ENCODE measurements around the gene CDKN1A.

GRCh38 chr6:36727505-36728021, 49.0 kb downstream of the CDKN1A start:
- TF ChIP-seq GATA2 (IDR thresholded peaks at IDR 0.05; ENCODE audit: low read depth, low read length) (no peak), GATA3 (IDR thresholded peaks at IDR 0.05; ENCODE audit: low read depth, low read length) (no peak)
